GM19463 (cell line): ENCODE measurements around the gene CEP85L.
"Not testable (repeated sequence)": the region's sequence is repeated elsewhere in the genome, so short reads cannot be mapped to it uniquely, and the experiment has no call there.

ENCODE experiments used
- ATAC-seq: cut with Tn5 transposase; IDR thresholded peaks from one replicate; pipeline ENCODE4 v1.9.1; 2021; ENCODE audit warnings: mild to moderate bottlenecking, moderate library complexity; ENCODE audit not compliant: unreplicated experiment

The CEP85L gene

GRCh38 chr6:118436482-118436881, 214.9 kb downstream of the CEP85L start:
- ATAC-seq = no peak

GRCh38 chr6:118434147-118434546, 217.2 kb downstream of the CEP85L start:
- ATAC-seq = not testable (repeated sequence)

DNA sequence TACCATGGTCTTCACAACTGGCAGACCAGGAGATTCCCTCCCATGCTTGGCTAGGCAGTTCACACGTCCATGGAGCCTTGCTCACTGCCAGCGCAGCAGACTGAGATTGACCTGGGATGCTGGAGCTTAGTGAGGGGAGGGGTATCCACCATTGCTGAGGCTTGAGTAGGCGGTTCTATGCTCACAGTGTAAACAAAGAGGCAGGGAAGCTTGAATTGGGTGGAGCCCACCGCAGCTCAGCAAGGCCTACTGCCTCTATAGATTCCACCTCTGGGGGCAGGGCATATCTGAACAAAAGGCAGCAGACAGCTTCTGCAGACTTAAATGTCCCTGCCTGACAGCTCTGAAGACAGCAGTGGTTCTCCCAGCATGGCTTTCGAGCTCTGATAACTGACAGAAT, 230.1 kb downstream of the CEP85L start:
- not testable (repeated sequence) for ATAC-seq

DNA sequence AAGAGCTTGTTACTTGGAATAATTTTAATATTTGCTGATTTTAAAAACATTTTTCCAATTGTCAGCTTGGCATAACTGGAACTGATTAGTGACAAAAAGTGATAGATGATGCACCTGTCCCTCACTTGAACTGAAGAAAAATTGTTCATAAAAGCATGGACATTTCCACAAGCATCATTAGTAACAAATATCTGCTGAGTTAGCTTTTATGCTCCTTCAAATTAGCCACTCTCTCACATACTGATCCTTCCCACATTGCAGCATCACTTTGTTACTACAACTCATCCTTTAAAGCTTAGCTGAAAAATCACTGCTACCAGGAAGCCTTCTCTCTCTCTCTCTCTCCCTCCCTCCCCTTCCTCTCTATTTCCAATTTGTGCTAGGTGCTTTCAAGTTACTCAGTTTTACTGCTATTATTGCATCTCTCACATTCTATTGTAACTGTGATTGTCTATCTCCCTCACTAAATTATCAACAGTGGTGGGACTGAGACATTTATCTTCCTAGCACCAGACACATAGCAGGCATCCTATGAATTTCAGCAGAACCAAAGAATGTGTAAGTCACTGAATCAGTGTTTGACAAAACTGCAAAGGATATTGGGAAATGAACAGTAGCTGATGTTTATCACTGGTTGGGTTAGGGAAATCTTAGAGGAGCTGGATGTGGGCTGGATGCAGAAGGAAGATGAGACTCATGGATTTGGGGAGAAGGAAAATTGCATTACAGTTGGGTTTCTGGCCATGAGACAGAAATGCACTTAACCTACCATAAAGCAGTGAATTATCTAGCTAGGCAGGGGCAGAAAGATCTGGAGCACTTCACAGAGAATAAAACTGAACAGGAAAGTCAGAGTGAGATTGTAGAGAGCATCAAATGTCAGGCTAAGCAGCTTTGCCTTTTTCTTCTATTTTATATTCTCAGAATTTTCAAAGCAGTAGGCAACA, 231.7 kb downstream of the CEP85L start:
- no peak for ATAC-seq
